HepG2 (cell line): ENCODE data around the gene EEA1. TPM values are rescaled to one million over a fixed set of nuclear protein-coding genes. Genes with fewer than 3 reads are reported as not detected.

Source experiments
- BRCA1 ChIP-seq: sonication (generic); formaldehyde crosslinking; IDR thresholded peaks from 2 replicates; pipeline ENCODE4 v1.4.0; 2020; ENCODE audit warnings: missing genetic modification reagents
- CAMTA2 ChIP-seq: sonication (generic); formaldehyde crosslinking; IDR thresholded peaks from 2 replicates; pipeline ENCODE4 v1.4.0; 2020; ENCODE audit warnings: mild to moderate bottlenecking, missing genetic modification reagents, borderline replicate concordance
- CENPT ChIP-seq: sonication (generic); formaldehyde crosslinking; IDR thresholded peaks from 2 replicates; pipeline ENCODE4 v1.8.0; 2022; ENCODE audit warnings: low read depth, mild to moderate bottlenecking, moderate library complexity, missing genetic modification reagents
- DPF2 ChIP-seq: sonication (generic); formaldehyde crosslinking; IDR thresholded peaks from 2 replicates; pipeline ENCODE4 v1.4.0; 2020; ENCODE audit warnings: mild to moderate bottlenecking, low read depth, missing genetic modification reagents, borderline replicate concordance
- IKZF4 ChIP-seq: sonication (generic); formaldehyde crosslinking; IDR thresholded peaks from 2 replicates; pipeline ENCODE4 v1.5.1; 2020; ENCODE audit warnings: borderline replicate concordance, mild to moderate bottlenecking, low read depth, missing genetic modification reagents; ENCODE audit errors: not compliant biosample characterization
- IRX3 ChIP-seq: sonication (generic); formaldehyde crosslinking; IDR thresholded peaks from 2 replicates; pipeline ENCODE4 v1.8.1; 2023; ENCODE audit warnings: mild to moderate bottlenecking, low read depth, missing genetic modification reagents, borderline replicate concordance
- ISX ChIP-seq: sonication (generic); formaldehyde crosslinking; conservative IDR thresholded peaks from 2 replicates; pipeline ENCODE4 v1.5.0; 2020; ENCODE audit warnings: missing genetic modification reagents
- MAX ChIP-seq: IDR thresholded peaks from 2 replicates; pipeline ENCODE4 v1.6.1; 2012; ENCODE audit warnings: inconsistent platforms
- REXO4 ChIP-seq: sonication (generic); formaldehyde crosslinking; IDR thresholded peaks from 2 replicates; pipeline ENCODE4 v1.8.0; 2022; ENCODE audit warnings: missing genetic modification reagents, mild to moderate bottlenecking, borderline replicate concordance
- TCF12 ChIP-seq, 2 experiments: fragments of 450-650 bp in 1 of 2; sonication (generic) in 1 of 2; formaldehyde crosslinking in 1 of 2; IDR thresholded peaks; 2 replicates each; pipeline versions ENCODE4 v1.6.1 to v1.8.0; 2017 to 2022; ENCODE audit warnings: antibody characterized with exemption in 1 of 2, mild to moderate bottlenecking in 1 of 2, missing genetic modification reagents in 1 of 2, moderate library complexity in 1 of 2
- ZC3H13 ChIP-seq: sonication (generic); formaldehyde crosslinking; IDR thresholded peaks from 2 replicates; pipeline ENCODE4 v1.8.1; 2023; ENCODE audit warnings: mild to moderate bottlenecking, missing genetic modification reagents, moderate library complexity
- ZMYM4 ChIP-seq: sonication (generic); formaldehyde crosslinking; IDR thresholded peaks from 2 replicates; pipeline ENCODE4 v1.8.1; 2023; ENCODE audit warnings: mild to moderate bottlenecking, missing genetic modification reagents
- ZNF225 ChIP-seq: sonication (generic); formaldehyde crosslinking; IDR thresholded peaks from 2 replicates; pipeline ENCODE4 v1.4.0; 2020; ENCODE audit warnings: mild to moderate bottlenecking, missing genetic modification reagents
- ZNF318 ChIP-seq: sonication (generic); formaldehyde crosslinking; IDR thresholded peaks from 2 replicates; pipeline ENCODE4 v1.4.0; 2020; ENCODE audit warnings: mild to moderate bottlenecking, missing genetic modification reagents
- ZNF576 ChIP-seq: sonication (generic); formaldehyde crosslinking; IDR thresholded peaks from 2 replicates; pipeline ENCODE4 v1.4.0; 2020; ENCODE audit warnings: mild to moderate bottlenecking, missing genetic modification reagents
- ZNF720 ChIP-seq: sonication (generic); formaldehyde crosslinking; IDR thresholded peaks from 2 replicates; pipeline ENCODE4 v1.4.0; 2020; ENCODE audit warnings: missing genetic modification reagents
- ZNF780A ChIP-seq: sonication (generic); formaldehyde crosslinking; IDR thresholded peaks from 2 replicates; pipeline ENCODE4 v1.8.0; 2022; ENCODE audit warnings: mild to moderate bottlenecking, missing genetic modification reagents, moderate library complexity
- polyA plus RNA-seq, 8 experiments: library from polyadenylated mRNA; depleted of rRNA in 3 of 8; stranded (reverse) in 7 of 8; unstranded in 1 of 8; fragments of >200 nt; fragmentation: Illumina TruSeq in 4 of 8; extraction: Trizol in 4 of 8; gene quantifications; 2 replicates each; pipeline versions ENCODE4 v1.2.1 to v1.2.3, GENCODE V29; 2011 to 2016; ENCODE audit warnings: low read depth in 4 of 8, missing spikeins in 1 of 8, mixed read lengths in 1 of 8; ENCODE audit not compliant: insufficient read depth in 1 of 8
- total RNA-seq, 5 experiments: library from RNA; depleted of rRNA; stranded (reverse); fragments of >200 nt; fragmentation: Illumina TruSeq; extraction: Trizol; gene quantifications; 2 replicates each; pipeline ENCODE4 v1.2.3, GENCODE V29; 2016; ENCODE audit warnings: low read depth in 1 of 5

EEA1 gene
- total and polyA plus RNA-seq, 2 of the 13 experiments (the other 11 are each of a cell fraction or from before 2014, with no cell fraction given): 5.0 to 19.3 TPM

DNA sequence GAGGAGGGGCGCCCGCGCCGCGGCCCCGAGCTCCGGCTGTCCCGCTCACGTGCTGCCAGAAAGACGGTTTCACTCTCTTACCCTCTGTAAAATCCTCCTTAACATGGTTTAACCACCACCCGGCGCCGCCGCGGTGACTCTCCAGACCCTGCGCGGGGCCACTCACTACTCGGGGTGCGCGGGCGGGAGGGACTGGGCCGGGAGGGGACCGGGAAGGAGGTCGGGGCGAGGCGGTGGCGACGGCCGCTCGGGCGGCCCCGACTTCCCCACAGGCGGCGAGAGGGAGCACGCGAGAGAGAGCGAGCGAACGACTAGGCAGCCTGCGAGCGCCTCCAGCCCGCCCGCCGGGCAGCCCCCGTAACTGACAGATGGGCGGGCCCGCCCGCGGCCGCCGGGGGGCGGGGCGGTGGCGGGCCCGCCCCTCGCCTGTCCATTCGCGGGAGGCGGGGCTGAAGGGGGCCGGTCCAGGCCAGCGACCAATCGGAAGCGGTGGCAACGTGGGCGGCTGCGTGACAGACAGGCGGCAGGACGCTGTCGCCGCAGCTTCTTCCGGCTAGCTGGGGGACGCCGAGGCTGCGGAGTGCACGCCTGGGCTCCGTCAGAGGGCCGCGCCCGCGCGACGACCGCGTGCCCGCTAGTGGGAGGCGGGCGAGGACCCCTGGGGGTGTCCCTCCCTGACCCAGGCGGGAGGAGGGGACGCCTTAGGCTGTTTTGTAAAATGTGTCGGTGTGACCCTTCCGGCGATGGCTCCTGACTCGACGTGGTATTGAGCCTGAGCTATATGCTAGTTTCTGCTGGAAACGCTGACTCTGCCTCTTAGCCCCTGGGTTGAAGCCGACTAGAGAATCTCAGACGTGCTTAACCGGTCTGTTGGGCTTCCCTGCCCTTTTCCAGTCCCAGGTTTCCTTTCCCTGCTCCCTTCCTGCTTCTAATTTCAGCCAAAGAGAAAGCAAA is at the start of gene EEA1 (continued):
- TF ChIP-seq ZNF318 (CRISPR knock-in tag) (peak; percentile 86), IRX3 (no peak), ZNF720 (CRISPR knock-in tag) (no peak), REXO4 (CRISPR knock-in tag) (no peak), ISX (peak; percentile 90; the same call in 1 of the 2 replicates), CENPT (CRISPR knock-in tag) (no peak), BRCA1 (CRISPR knock-in tag) (peak; percentile 63; the same call in 1 of the 2 replicates), ZMYM4 (peak; percentile 96; the same call in 1 of the 2 replicates), ZC3H13 (CRISPR knock-in tag) (no peak; the same call in 1 of the 2 replicates), CAMTA2 (CRISPR knock-in tag) (0 out of 2 replicates have a peak, but pooled peaks have one; percentile 78), TCF12 (IDR thresholded peaks at IDR 0.05) (no peak), TCF12 (CRISPR knock-in tag; IDR thresholded peaks at IDR 0.05) (peak; percentile 2; the same call in 1 of the 2 replicates), IKZF4 (peak; percentile 88), ZNF225 (CRISPR knock-in tag) (peak; percentile 28; the same call in 1 of the 2 replicates), ZNF576 (CRISPR knock-in tag) (no peak), ZNF780A (CRISPR knock-in tag) (0 out of 2 replicates have a peak, but pooled peaks have one; percentile 42), MAX (peak; percentile 99), DPF2 (CRISPR knock-in tag) (no peak)
